GM21390 (cell line): ENCODE results near the gene BRINP3.

Experiments
- ATAC-seq: cut with Tn5 transposase; IDR thresholded peaks from one replicate; pipeline ENCODE4 v1.9.1; 2021; ENCODE audit not compliant: unreplicated experiment

Gene BRINP3

GRCh38 chr1:190193508-190194115 is 284.1 kb downstream of the BRINP3 start:
- no peak for ATAC-seq

DNA sequence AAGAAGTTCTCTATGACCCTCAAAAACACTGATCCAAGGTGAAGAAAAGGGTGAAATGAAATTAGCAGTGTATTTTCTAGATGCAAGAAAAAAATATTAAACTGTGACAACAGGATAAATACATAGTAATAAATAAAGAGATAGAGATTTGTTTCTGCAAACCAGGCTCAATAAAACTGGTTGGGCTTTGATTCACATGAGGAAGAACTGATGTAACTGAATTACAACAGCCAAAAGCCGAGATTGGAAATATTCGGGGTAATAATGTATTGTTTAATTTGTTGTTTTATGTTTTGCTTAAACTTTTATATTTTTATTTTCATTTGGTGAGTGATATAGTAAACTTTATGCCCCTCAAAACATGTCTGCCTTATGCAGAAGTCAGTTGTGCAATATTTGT is 285.0 kb downstream of the BRINP3 start:
- ATAC-seq = no peak

GRCh38 chr1:190183588-190183987 is 294.1 kb downstream of the BRINP3 start:
- ATAC-seq = no peak

DNA sequence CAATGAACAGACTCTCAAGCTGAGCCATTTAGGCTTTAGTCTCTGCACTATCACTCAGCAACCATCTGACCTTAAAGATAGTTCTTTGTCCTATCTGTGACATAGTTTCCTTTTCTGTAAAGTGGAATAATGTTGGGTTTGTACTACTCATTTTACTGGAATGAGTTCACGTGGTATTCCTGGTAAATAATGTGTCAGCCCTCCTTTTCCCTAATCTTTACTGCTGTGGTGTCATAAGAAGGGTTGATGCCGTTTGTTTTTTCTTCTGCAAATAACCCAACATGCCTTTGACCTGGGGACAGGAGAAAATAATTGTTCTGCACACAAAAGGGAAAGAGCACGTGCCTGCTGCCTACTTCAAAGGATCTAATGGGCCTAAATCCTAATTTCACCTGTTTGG is 297.8 kb downstream of the BRINP3 start:
- ATAC-seq = no peak

- ATAC-seq = no peak
Measured at GRCh38 chr1:190178827-190179226, 298.8 kb downstream of the BRINP3 start.

DNA sequence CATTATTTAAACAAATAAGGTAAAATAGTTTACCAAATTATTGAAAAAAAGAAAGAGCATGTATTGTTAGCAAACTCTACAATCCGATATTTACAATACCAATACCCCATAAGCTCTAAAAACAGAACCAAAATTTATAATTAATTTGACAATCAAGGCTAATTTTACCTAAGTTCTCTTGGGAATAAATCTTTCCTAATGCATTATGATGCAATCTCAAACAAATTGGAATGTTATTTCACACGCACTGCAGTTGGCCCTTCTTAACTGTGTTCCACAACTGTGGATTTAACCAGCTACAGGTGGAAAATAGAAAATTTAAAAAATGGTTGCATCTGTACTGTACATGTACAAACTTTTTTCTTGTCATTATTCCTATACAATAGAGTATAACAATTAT is 300.1 kb downstream of the BRINP3 start:
- ATAC-seq = no peak

DNA sequence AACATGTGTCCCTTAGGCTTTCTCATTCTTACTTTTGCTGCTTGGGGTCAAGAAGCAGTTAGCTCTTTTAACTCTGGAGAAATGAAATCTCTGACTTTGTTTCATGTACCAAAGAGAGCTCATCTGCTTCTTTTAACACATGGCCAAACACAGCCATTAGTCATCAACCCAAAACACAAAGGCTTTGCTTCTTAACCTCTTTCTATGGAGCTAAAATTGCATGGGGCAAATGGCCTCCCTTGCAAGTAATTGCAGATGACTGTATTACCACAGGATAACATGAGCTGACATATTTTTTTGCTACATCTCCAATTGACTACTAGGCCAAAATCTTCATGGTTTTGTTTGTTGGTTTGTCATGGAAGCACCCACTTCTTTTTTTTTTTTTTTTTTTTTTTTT is 300.9 kb downstream of the BRINP3 start:
- ATAC-seq = no peak

- no peak for ATAC-seq
Measured at GRCh38 chr1:190175320-190175719, 302.3 kb downstream of the BRINP3 start.

GRCh38 chr1:190172651-190173430 is 304.8 kb downstream of the BRINP3 start:
- ATAC-seq = no peak

DNA sequence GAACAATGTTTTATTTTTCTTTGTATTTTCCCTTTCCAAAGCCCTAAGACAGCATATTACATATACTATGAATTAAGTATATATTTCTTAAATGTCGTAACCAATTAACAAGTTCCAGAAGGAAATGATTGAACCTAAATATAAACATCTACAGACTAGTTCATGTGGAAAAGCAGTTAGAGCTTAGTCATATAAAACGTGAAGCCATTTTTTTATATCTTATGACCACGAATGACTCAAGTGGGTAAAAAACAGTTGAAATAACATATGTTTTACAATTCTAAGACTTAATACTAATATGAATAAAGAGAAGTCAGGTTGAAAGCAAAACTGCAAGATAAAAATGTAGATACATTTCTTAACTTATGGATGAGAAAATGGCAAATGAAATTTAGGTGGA is 307.3 kb downstream of the BRINP3 start:
- no peak for ATAC-seq

GRCh38 chr1:190169311-190170067 is 308.2 kb downstream of the BRINP3 start:
- ATAC-seq = no peak

- ATAC-seq = no peak
Measured at GRCh38 chr1:190168893-190169280, 308.8 kb downstream of the BRINP3 start.

- ATAC-seq = no peak
Measured at GRCh38 chr1:190168116-190168892, 309.4 kb downstream of the BRINP3 start.

DNA sequence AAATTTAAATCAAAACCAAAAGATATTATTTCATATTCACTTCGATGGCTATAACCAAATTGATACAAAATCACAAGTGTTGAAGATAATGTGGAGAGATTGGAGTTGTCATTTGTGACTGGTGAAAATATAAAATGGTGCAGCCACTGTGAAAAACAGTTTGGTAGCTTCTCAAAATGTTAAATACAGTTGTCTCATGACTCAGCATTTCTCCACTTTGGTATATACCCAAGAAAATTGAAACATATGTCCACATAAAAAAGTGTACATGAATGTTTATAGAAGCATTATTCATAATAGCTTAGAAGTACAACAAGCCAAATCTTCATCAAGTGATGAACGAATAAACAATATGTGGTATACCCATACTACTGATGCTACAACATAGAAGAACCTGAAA is 318.5 kb downstream of the BRINP3 start:
- no peak for ATAC-seq

DNA sequence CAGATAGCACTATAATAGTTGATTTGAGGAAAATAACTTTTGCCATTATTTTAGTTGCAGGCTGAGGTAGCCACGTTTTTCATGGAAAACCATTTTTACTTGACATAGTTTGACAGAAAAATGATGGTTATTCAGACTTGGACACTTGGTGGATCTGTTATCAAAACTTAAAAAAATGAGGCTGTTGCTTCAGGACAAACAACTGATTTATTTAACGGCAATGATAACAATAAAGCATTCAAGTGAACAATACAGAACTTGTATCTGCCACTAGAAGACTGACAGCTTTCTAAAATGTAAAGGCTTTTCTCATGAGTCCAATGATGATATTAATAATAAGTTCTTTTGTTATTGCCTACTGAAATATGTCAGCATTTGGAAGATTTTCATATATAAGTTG is 322.9 kb downstream of the BRINP3 start:
- no peak for ATAC-seq

GRCh38 chr1:190147616-190148015 is 330.0 kb downstream of the BRINP3 start:
- ATAC-seq = no peak

DNA sequence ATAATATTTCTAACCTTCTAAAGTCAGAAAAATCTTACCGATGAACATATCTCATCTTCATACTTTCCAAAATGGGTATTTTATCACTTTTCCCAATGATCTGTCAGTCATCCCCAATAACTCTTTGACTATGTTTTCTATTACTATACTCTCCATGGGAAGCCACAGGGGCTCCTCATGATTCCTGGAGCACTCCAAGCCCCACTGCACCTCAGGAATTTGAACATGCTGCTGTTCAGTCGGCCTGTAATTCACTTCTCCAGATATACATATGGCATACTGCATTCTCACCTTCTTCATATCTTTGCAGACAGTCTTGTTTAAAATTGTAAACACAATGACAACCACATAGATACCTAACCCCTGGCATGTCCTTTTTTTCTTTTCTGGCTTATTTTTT is 333.0 kb downstream of the BRINP3 start:
- no peak for ATAC-seq

DNA sequence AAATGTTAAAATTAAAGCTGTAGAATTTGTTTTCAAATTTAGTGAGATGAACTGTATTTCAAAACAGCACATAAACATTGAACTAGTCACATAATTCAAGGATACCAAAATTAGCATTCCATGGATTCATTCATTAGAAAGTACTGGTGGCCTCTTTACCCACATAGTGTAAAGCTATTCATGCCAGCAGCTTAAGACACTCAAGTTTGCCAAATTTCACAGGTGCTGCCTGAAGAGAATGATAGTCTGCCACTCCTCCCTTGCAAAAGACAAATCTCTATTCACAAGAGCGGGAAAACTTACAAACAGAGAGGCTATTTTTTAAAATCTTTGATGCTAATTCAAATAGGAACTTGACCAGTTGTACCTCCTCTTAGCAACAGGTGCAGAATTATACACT is 337.0 kb downstream of the BRINP3 start:
- ATAC-seq = no peak

- no peak for ATAC-seq
Measured at GRCh38 chr1:190138702-190139101, 339.0 kb downstream of the BRINP3 start.

GRCh38 chr1:190138266-190138665 is 339.4 kb downstream of the BRINP3 start:
- no peak for ATAC-seq

GRCh38 chr1:190129366-190129765 is 348.3 kb downstream of the BRINP3 start:
- no peak for ATAC-seq
